ENCODE data around the gene UNC13B. TPM values are rescaled to one million over a fixed set of nuclear protein-coding genes. Genes with fewer than 3 reads are reported as not detected.

UNC13B gene
- total RNA-seq = 10 to 100 TPM; 20.2 to 29.3 TPM

GRCh38 chr9:35161713-35162604, at the start of gene UNC13B:
Gene UNC13B, plus strand, starts transcription at chr9:35162009. Its CDS starts 275 bp downstream, at chr9:35162284.
- ATAC-seq = peak; percentile 98
- 0 to 1% methylated on average over 29 to 66 of the region's 70 CpGs for WGBS, 2 donors
- no peaks in the 10 kb centered on the region for H3K36me3 ChIP-seq (replicated peaks in 1 of 2; ENCODE audit: insufficient read depth in 1 of 2, low read depth in 2 of 2)
- intact Hi-C loops (cut with DNase I) = no loop called here
- H3K27me3 ChIP-seq = no peaks in the 10 kb centered on the region
- H3K4me3 ChIP-seq = peak within 1 kb of the TSS; percentile 54 to 80
- TF ChIP-seq POLR2A (IDR thresholded peaks at IDR 0.05) (peak; percentile 95 to 98 (median 97)), CTCF (IDR thresholded peaks at IDR 0.05) (peak in 5 of 7 experiments; percentile 8 to 39 (median 23))
- DNase-seq = peak; percentile 97 to 98 (median 97)
- peak within 1 kb of the TSS; percentile 91 to 98 (median 94) for H3K27ac ChIP-seq
- H3K9me3 ChIP-seq = no peaks in the 10 kb centered on the region
- peaks cover 23% of the 10 kb centered on the region for H3K4me1 ChIP-seq

- no peaks in the 10 kb centered on the region for H3K9me3 ChIP-seq
- H3K36me3 ChIP-seq (replicated peaks in 1 of 2; ENCODE audit: insufficient read depth in 1 of 2, low read depth in 2 of 2) = no peaks in the 10 kb centered on the region
- no peak overlapping the region for H3K4me3 ChIP-seq
- TF ChIP-seq CTCF (IDR thresholded peaks at IDR 0.05) (no peak), POLR2A (IDR thresholded peaks at IDR 0.05) (no peak)
- peak in 1 of 4 donors; percentile 55 for DNase-seq
- ATAC-seq = no peak
- H3K27me3 ChIP-seq = no peaks in the 10 kb centered on the region
- 76 to 91% methylated on average over 3 of the region's 3 CpGs for WGBS, 2 donors
- peak overlapping the region in 3 of 4 donors; percentile 55 to 83 (median 76) for H3K27ac ChIP-seq
- intact Hi-C loops (cut with DNase I) = no loop called here
- peaks cover 47% of the 10 kb centered on the region for H3K4me1 ChIP-seq
These were observed 49.4 kb upstream of the UNC13B start for GRCh38 chr9:35112257-35113020.

GRCh38 chr9:35114113-35114839, 47.5 kb upstream of the UNC13B start:
- WGBS, 2 donors = 23 to 43% methylated on average over 5 of the region's 5 CpGs
- Histone ChIP-seq H3K27ac (peak overlapping the region; percentile 60 to 87 (median 84)), H3K36me3 (replicated peaks in 1 of 2; ENCODE audit: insufficient read depth in 1 of 2, low read depth in 2 of 2) (no peaks in the 10 kb centered on the region), H3K4me1 (peaks cover 47% of the 10 kb centered on the region), H3K27me3 (no peaks in the 10 kb centered on the region), H3K9me3 (no peaks in the 10 kb centered on the region), H3K4me3 (no peak overlapping the region)
- TF ChIP-seq POLR2A (IDR thresholded peaks at IDR 0.05) (no peak), CTCF (IDR thresholded peaks at IDR 0.05) (no peak)
- intact Hi-C loops (cut with DNase I) = no loop called here
- DNase-seq = peak; percentile 45 to 82 (median 51)
- no peak for ATAC-seq

GRCh38 chr9:35114840-35115628, 46.8 kb upstream of the UNC13B start:
- intact Hi-C loops (cut with DNase I) = loop anchor here (5.0 kb wide), 2 partner anchors 147 to 362 kb away; no protein-coding TSS in a partner anchor
- Histone ChIP-seq H3K9me3 (no peaks in the 10 kb centered on the region), H3K4me1 (peaks cover 45% of the 10 kb centered on the region), H3K4me3 (peak overlapping the region; percentile 26 to 70), H3K27ac (peak overlapping the region; percentile 60 to 87 (median 84)), H3K27me3 (no peaks in the 10 kb centered on the region), H3K36me3 (replicated peaks in 1 of 2; ENCODE audit: insufficient read depth in 1 of 2, low read depth in 2 of 2) (no peaks in the 10 kb centered on the region)
- TF ChIP-seq CTCF (IDR thresholded peaks at IDR 0.05) (no peak), POLR2A (IDR thresholded peaks at IDR 0.05) (peak in 1 of 3 donors; percentile 42)
- 10 to 15% methylated on average over 10 to 12 of the region's 12 CpGs for WGBS, 2 donors
- ATAC-seq (no peak), DNase-seq (peak in 3 of 4 donors; percentile 44 to 72 (median 50))

All from body of pancreas (tissue), 4 donors.